ENCODE measurements around the gene ABTB2. TPM values are rescaled to one million over a fixed set of nuclear protein-coding genes. Genes with fewer than 3 reads are reported as not detected.

The ABTB2 gene
- total RNA-seq, 1 donor from 2014 or later, result 3.5 TPM

GRCh38 chr11:34363363-34364084 lies 5.7 kb upstream of the ABTB2 start:
- DNase-seq (ENCODE audit: extremely low read depth, low read depth, low spot score), result no peak

DNA sequence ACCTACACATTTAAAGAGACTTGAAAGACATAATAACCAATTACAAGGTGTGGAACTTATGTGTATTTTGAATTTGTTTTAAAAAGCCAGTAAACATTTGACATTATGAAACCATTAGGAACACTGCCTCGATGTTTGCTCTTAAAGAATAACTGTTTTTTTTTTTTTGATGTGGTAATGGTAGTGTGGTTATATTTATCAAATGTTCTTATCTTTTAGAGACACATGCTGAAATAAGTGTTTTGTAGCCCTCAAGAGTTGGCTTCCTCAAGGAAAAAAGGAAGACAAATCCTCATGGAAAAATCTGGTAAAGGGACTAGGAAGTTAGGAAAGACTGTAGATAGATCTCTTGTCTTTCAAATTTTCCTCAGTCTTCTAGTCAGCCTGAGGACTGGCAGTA lies 2.2 kb upstream of the ABTB2 start:
- DNase-seq (ENCODE audit: extremely low read depth, low read depth, low spot score), result no peak

DNA sequence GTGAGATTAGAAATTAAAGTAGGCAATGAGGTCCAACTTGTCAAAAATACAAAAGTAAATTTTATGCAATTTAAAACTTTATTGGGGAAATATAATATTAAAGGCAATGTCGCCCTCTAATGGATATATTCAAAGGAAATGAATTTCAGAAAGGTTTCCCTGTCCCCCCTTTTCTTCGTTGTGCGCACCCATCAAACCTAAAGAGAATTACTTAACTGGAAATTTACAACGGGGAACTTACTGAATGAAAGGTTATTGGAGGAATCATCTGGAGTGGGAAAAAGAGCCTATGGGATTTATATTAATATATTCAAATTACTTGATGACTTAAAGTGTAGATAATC lies 1.7 kb upstream of the ABTB2 start:
- DNase-seq (ENCODE audit: extremely low read depth, low read depth, low spot score), result no peak

DNA sequence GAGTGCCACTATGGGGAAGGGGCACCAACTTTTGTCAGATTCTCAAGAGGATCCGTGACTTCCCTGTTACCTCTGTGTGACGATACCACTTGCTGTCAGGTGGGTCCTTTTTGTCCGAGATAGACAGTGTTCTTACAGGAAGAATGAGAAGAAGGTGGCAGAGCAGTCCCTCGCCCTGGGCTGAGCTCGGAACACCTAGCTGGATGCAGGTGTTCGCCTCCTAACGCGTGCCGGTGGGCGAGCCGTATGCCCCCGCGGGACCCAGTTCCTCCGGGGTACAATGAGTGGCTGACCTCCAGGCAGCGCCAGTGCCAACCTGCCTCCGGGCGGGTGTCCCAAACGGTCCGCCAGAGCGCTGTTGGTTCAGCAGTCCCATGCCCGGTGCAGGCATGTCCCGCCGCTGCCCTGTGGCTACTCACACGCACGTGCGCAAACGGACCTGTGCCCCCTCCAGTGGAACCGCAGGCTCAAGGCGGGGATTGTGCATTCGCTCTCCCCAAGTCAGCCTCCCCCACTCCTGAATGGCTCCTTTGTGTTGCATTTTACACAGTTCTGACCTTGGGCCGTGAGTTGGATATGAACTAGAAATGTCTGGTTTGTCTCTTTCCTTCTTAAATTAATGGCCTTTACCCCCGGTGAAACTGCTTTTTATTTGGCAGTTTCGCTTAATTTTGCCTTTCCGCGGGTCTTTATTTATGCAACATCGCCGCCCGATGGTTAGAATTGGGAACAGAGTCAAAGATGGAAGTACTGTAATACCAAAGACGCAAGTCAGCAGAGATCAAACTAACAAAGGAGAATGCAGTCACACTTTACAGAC lies 1.1 kb upstream of the ABTB2 start:
- no peak for DNase-seq (ENCODE audit: extremely low read depth, low read depth, low spot score)

GRCh38 chr11:34358258-34358727 lies 483 bp upstream of the ABTB2 start:
- no peak for DNase-seq (ENCODE audit: extremely low read depth, low read depth, low spot score)

GRCh38 chr11:34356913-34357700 lies 703 bp downstream of the ABTB2 start:
- no peak for DNase-seq (ENCODE audit: extremely low read depth, low read depth, low spot score)

DNA sequence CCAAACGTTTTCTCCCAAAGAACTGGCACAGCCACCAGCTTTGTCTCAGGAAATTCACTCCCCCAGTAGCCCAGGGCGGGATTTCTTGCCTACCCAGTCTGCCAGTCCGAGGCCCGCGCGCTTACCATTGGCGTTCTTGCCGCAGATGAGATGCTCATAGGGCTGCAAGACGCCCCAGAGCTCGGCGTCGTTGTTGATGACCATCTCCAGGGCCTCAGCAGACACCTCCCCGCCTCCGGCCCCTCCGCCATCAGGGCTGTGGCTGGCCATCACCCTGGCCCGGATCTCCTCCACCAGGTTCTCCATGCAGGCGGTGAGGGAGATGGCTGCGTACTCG lies 1.3 kb downstream of the ABTB2 start:
- no peak for DNase-seq (ENCODE audit: extremely low read depth, low read depth, low spot score)

GRCh38 chr11:34356130-34356529 lies 1.7 kb downstream of the ABTB2 start:
- no peak for DNase-seq (ENCODE audit: extremely low read depth, low read depth, low spot score)

DNA sequence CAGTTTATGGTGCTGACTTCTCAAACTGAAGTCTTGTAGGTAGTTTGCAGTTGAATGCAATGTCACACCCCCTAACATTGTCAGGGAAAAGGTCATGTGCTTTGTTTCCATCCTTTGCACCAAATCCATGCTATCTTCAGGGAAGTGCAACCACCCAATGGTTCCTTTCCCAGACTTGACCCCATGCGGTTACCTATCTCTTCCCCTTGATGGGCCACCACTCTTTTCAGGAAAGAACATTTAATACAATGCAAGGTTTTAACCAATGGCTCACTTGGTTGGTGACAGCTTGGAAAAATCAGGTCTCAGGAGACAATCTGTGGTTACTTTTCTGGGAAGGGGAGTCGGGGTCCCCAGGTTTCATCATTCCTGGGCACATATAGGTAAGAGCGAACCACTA lies 2.1 kb downstream of the ABTB2 start:
- DNase-seq (ENCODE audit: extremely low read depth, low read depth, low spot score), result no peak

GRCh38 chr11:34354782-34355181 lies 3.0 kb downstream of the ABTB2 start:
- no peak for DNase-seq (ENCODE audit: extremely low read depth, low read depth, low spot score)

DNA sequence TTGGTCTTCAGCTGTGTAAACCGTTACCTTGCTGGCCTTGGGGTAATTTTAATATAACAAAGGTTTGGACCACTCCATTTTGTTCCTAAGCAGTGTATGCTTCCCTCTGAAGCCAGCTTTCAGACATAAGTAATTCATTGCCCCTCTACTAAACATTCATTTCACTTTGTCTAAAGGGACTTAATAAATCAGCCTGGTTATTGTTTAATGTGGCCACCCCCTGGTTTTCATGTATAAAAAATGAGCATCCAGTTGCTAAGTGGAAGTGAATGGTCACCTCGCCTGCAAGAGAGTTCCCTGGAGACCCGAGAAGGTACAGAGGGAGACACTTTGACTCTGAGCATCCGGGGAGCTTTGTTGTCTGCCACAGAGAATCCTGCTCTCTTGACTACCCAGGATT lies 3.9 kb downstream of the ABTB2 start:
- no peak for DNase-seq (ENCODE audit: extremely low read depth, low read depth, low spot score)

GRCh38 chr11:34351687-34352469 lies 5.9 kb downstream of the ABTB2 start:
- no peak for DNase-seq (ENCODE audit: extremely low read depth, low read depth, low spot score)

- DNase-seq (ENCODE audit: extremely low read depth, low read depth, low spot score), result no peak
Measured at GRCh38 chr11:34351051-34351450, 6.8 kb downstream of the ABTB2 start.

DNA sequence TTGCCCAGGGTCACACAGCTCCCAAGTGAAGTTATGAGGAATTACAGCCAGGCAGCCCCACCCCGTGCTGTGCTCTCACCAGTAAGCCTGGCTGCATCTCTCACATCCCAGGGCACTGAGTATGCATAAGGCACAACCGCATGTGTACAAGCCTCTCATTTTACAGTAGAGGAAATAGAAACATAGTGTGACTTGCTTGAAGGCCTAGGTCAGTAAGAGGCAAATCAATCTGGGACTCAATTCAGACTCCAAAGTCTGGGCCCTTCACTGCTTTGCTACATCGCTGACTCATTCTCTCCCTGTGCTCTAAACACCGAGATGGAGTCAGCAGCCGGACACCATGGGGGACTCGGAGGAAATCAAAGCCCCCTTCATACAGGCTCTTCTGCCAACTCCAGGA lies 7.9 kb downstream of the ABTB2 start:
- DNase-seq (ENCODE audit: extremely low read depth, low read depth, low spot score), result no peak

DNA sequence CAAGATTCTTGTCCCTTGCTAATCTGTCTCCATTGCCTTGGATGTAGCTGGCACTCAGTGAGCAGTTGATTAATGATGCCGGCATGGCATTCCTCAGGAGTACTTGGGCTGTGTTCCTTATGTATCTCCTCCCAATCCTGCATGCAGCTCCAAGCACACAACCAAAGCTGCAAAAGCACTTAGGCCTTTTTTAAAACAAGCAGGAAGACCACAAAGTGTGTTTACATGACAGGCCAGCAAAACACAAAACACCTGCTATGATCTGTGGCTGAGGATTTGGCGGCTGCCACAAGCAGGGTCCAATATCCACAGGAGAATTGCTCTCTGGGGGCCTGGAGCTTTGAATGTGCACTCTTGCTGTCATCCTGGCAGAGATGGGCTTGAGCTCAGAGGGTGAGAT lies 8.9 kb downstream of the ABTB2 start:
- DNase-seq (ENCODE audit: extremely low read depth, low read depth, low spot score), result no peak

- DNase-seq (ENCODE audit: extremely low read depth, low read depth, low spot score), result no peak
Measured at GRCh38 chr11:34348096-34348495, 9.7 kb downstream of the ABTB2 start.

DNA sequence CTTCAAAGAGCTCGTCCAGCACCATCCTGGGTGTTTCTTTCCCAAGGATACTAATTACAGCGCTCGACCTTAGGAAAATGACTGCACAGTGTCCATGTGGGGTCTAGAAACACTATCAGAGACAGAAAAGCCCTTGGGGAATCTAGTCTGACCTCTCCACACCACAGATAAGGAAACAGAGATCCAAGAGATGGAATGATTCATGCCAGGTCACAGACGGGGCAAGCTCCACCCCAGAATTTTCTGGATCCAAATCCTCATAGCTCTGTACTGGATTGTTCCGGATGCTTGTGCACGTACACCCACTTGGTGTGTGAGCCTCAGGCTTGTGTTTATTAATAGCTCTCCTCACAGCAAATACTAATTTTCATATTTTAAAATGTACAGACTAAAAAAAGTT lies 11.3 kb downstream of the ABTB2 start:
- no peak for DNase-seq (ENCODE audit: extremely low read depth, low read depth, low spot score)

- DNase-seq (ENCODE audit: extremely low read depth, low read depth, low spot score), result no peak
Measured at GRCh38 chr11:34345991-34346480, 11.8 kb downstream of the ABTB2 start.

DNA sequence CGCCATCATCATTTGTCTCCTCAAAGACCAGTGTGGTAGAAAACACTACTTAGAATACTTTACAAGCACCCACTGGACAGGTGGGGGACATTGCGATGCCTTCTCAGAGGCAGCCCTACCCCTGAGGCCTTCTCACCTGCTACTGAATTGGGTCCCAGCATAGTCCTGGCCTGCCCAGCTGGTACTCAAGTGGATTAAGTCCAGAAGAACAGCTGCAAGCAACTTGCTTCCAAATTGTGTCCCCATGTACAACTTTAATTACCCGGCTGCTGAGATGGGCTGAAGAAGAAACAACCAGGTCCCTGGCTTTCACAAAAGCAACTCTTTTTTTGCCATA lies 12.3 kb downstream of the ABTB2 start:
- no peak for DNase-seq (ENCODE audit: extremely low read depth, low read depth, low spot score)

GRCh38 chr11:34344768-34345539 lies 12.9 kb downstream of the ABTB2 start:
- no peak for DNase-seq (ENCODE audit: extremely low read depth, low read depth, low spot score)
